DMS79 (cell line): ENCODE results near the gene MCM9.
A peak's percentile ranks its signal among the peaks of the same experiment; 100 is the strongest.

Experiments used
- DNase-seq: peaks from one replicate; lab custom pipeline; 2025; lab: John Stamatoyannopoulos, UW

MCM9 gene

DNA sequence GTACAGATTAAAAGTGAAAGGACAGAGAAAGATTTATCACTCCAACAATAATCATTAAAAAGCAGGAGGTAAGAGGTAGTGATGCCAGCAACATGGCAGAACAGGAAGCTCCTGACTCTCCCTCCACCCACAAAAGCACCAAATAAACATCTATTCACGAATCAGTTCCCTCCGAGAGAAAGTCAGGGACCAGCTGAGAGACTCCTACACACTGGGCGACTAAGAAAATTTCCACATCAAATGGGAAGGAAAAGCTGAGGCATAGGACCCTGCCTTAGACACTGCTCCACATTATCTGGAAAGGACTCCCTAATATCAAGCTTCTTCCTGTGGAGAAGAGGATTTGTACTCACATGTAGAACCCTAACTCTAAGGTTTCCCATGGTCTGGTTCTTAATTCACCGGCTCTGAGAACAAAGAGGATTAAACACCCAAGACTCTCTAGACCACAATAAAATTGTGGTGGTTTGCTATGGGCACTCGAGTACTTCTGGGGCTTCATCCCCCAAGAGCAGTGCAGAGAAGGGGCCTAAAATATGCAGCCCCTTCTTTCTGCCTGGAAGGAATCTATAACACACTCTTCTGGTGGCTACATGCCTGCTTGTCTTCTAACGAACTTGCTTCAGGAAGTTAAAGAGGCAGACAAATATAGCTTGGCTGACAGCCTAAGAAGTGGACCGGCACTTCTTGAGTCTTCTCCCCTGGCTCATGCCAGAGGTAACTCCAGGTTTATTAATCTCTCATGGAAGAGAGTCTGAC lies 70.4 kb downstream of the MCM9 start:
- peak; percentile 73 for DNase-seq

- DNase-seq = no peak
These were observed 72.5 kb downstream of the MCM9 start for GRCh38 chr6:118862443-118862842.

- no peak for DNase-seq
These were observed 74.1 kb downstream of the MCM9 start for GRCh38 chr6:118860880-118861279.

GRCh38 chr6:118860363-118860762 lies 74.6 kb downstream of the MCM9 start:
- no peak for DNase-seq

GRCh38 chr6:118859517-118860064 lies 75.4 kb downstream of the MCM9 start:
- no peak for DNase-seq

GRCh38 chr6:118856301-118856700 lies 78.7 kb downstream of the MCM9 start:
- no peak for DNase-seq

- DNase-seq = no peak
These were observed 81.6 kb downstream of the MCM9 start for GRCh38 chr6:118853408-118853807.

DNA sequence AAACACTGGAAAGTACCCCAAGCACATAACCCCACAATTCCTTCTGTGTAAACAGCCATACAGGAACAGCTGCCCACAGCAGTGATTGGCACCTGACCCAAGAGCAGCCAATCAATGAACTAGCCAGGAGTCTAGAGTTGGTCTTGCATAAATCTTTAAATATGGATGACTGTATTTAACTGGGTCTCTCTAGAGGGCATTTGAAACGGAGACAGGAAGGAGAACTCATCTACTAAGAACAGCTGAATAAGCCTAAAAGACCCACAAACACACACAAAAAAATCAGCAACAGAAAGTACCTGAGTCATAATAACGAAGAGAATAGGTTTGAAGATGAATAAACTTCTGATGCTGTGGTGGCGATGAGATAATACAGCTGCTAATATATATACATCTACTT lies 90.0 kb downstream of the MCM9 start:
- no peak for DNase-seq

DNA sequence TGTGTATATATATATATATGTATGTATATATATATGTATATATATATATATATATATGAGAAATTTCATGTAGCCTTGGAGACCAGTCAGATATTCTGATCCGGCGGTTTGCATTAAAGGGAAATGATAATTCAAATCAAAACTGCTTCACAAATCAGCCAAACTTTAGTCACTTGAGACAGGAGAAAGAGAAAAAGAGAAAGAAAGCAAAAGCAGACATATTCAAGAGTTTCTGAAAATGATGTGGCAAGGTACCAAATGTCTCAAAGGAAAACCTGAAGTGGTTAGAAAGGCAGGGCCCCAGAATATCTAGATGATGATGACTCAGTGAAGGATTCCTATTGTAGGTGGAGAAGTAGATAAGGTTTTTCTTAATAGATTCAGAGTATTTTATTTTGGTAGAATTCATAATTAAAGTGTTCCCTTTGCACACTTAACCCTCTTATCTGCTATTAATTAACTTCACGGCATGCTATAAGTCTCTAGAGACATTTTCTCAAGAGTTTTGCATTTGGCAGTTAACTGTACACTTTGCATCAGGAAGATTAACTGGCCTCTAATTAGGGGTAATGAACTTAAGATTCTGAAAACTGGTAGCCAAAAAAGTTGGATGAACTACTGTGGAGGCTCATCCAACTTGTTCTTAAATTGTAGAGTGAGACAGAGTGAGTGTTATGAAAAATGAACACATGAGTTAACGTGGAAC lies 91.1 kb downstream of the MCM9 start:
- DNase-seq = peak; percentile 9

DNA sequence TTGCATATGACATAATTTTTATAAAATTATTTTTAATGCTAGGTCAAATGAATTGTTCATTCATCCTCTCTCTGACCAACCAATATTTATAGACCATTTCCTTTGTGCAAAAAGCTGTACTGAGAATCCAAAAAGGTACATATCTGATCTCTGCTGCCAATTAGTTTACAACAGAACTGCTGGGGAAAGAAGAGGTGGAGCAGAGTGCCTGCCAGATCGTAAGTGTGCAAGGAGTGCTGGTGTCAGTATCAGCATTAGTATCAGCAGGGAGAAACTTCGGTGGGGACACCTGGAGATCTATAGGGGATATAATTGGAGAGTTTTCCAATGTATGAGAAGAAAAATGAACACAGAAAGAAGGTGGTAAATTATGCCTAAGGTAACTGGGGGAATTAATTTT lies 104.3 kb downstream of the MCM9 start:
- no peak for DNase-seq

DNA sequence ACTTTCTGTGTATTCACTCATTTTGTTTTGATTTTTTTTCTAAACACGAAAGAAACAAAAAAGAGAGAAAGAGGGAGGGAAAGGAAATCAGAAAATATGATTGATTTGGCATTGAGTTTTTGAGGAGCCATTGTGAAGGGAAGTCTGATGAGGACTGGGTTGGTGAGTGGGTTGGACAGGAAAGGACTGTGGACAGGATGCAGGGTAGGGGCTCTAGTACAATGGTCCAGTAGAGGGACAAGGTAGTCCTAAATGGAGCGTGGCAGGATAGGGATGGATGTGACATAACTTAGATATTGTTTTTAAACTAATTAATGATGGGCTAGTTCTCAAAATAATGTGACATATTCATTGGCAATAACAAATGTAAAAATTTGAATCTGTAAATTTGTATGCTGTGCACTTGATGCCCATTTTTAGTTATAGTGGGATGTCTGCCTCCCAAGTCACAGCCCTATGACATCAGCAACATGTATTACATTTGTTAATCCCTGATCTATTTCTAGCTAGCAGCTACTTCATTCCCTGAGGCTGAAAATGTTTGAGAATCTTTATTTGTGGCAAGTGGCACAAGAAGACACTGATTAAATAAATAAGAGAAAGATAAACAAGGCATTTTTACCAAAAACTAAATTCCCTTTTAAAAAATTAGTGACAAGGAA lies 105.0 kb downstream of the MCM9 start:
- DNase-seq = no peak

GRCh38 chr6:118826096-118826495 lies 108.9 kb downstream of the MCM9 start:
- no peak for DNase-seq

GRCh38 chr6:118825661-118826060 lies 109.3 kb downstream of the MCM9 start:
- no peak for DNase-seq

DNA sequence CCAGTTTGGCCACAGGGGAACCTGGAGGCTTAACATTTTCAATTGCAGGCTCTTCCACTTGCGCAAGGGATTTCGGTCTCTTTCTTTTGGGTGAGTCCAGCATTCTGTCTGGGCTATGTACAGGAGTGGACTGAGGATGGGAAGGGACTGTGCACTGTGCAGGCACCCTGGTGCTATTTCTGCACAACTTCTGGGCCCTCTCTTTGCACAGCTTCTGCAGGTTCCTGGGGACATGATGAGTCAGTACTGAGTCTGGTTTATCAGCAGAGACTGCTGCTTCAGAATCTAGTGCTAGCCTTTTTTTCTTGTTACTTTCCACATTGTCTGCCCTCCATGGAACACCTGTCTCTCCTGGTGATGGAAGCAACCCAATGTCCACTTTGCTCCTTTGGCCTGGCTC lies 119.5 kb downstream of the MCM9 start:
- no peak for DNase-seq

DNA sequence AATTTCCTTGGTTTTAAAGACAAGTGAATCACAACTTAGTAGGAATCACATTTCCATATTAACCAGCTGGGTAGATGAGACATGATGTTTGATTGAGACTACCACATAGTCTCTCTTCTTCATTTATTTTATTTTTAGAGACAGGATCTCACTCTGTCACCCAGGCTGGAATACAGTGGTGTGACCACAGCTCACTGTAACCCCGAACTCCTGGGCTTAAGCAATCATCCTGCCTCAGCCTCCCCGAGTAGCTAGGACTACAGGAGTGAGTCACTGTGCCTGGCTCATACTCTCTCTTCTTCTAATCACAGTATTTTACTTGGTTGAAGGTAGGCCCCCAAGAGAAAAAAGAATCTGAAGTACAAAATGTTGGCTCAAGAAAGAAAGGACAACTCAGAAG lies 121.2 kb downstream of the MCM9 start:
- no peak for DNase-seq

DNA sequence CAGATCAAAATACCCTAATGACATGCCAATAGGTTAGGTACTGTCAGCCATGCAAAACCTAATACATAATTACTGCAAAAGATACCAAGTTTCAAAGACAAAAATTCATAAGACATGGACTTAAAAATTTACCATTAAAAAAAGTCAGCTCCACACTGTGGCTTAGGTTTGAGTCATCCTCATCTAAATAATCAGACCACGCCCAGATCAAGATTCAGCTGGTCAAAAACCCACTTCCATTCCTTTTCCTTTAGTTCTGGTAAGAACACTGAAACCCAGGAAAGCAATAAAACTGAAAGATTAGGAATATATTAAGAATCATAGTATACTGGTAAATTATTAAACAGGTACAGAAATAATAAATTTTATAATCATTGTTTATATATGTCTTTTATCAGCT lies 122.0 kb downstream of the MCM9 start:
- no peak for DNase-seq

DNA sequence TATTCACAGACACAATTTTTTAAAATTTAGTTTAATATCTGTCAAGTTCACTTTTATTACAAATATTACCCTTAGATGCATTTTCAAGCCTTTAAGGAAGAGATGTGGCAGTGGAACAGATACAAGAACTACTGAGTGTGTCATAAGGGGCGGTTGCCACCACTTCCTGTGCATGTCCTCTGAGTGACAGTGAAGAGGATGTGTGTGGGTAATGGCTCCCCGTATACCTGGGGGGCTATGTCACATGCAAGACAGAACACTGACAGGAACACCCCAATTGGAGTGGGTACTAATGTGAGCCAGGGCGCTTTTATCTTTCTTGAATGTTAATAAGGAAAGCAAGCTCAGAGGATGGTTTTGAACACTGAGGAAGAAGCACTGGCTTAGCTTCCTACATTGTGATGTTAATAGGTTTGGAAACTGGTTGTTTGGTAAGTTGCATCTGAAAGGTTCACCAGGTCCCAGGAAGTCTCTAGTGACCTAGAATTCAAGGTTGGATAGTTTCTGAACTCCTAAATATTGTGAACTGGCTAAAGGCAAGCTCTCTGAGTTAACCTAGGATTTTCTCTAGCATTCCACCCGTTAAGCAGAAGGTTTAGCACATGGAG lies 124.4 kb downstream of the MCM9 start:
- no peak for DNase-seq

DNA sequence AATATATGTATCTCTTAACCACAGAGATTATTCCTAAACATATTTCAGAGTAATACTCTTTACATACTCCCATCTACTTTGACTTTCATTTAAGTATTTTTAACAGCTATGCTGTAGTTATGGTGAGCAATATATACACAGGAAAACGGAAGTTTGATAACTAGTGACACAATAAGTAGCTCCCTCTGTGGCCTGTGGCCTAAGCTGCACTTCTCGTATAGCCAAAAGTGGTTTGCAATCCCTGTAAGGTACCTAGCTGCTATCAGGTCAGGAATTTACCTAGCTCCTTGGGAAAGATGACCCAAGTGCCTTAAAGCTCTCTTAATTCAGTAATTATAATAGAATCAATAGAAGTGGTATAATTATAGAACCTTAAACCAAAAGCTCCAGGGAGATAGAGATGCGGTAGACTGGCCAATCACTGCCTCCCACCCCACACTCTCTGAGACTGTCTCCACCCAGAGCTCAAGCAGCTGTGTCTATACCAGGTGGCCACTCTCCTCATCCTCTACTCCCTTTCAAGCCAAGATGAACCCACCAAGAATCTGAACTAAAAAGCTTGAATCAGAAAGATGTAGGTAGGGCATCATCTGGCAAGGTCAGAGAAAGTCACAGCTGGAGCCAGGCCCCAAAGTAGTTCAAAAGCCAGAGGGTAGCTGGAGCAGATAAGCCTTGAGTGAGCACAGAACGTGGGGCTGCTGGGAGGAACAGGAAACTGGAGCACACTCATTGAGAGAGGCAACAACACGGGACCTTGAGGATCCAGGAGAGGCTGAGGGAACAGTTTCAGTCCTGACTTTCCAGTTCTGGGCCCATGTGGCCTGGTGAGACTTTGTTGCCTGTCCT lies 125.9 kb downstream of the MCM9 start:
- no peak for DNase-seq

- no peak for DNase-seq
These were observed 130.9 kb downstream of the MCM9 start for GRCh38 chr6:118804091-118804490.

- no peak for DNase-seq
These were observed 133.7 kb downstream of the MCM9 start for GRCh38 chr6:118801257-118801656.

GRCh38 chr6:118800394-118801071 lies 134.4 kb downstream of the MCM9 start:
- peak; percentile 88 for DNase-seq
